Activated T-helper 1 cell treated with anti-CD3 and anti-CD28 coated beads, Interleukin-2, amount 50 U/mL, for 16 hours (primary cell): ENCODE data around the gene RABIF.

Experiments
- DNase-seq, 2 donors: peaks; one replicate each; pipeline ENCODE4 v3.0.0-alpha.2; 2020; ENCODE audit warnings: low read depth in 1 of 2, low spot score in 1 of 2

Gene RABIF

DNA sequence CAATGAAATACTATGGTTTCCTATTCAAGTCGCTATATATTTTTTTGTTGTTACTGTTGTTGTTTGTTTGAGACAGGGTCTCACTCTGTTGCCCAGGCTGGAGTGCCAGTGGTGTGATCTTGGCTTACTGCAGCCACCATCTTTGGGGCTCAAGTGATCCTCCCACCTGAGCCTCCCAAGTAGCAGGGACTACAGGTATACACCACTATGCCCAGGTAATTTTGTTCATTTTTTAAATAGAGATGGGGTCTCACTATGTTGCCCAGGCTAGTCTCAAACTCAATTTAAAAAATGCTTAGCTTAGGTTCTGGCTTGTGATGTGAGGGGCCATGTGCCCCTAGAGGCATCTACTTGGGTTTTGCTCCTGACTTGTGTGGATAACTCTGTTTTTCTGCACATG, 9.8 kb downstream of the RABIF start:
- no peak for DNase-seq

DNA sequence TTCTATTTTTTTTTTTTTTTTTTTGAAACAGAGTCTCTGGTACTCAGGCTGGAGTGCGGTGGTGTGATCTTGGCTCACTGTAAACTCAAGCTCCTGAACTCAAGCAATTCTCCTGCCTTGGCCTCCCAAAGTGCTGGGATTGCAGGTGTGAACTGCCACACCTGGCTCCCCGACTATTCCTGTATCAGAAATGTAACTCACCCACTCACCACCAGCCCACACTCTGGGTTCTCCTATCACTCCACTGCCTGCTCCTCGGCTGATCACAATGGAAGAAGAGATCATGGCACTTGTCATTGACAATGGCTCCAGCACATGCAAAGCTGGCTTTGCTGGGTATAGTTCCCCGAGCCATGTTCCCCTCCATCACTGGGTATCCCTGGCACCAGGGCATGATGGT, 15.9 kb downstream of the RABIF start:
- DNase-seq = no peak

DNA sequence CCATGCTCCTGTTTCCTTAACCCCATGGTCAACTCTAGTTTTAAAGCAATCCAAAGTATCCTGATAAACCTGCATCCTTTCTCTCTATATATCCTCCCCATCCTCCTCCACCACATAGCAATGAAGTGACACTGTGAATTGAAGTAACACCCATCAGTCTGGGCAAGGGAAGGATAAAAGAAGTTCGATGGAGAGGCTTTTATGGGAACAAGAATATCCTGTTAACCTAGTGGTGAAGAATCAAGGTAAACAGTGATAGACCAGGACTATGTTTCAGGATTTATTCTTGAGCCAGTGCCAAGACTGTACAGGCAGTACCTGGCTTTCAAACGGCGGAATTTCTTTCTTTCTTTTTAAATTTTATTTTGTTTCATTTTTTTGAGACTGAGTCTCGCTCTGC, 17.6 kb downstream of the RABIF start:
- DNase-seq = no peak

DNA sequence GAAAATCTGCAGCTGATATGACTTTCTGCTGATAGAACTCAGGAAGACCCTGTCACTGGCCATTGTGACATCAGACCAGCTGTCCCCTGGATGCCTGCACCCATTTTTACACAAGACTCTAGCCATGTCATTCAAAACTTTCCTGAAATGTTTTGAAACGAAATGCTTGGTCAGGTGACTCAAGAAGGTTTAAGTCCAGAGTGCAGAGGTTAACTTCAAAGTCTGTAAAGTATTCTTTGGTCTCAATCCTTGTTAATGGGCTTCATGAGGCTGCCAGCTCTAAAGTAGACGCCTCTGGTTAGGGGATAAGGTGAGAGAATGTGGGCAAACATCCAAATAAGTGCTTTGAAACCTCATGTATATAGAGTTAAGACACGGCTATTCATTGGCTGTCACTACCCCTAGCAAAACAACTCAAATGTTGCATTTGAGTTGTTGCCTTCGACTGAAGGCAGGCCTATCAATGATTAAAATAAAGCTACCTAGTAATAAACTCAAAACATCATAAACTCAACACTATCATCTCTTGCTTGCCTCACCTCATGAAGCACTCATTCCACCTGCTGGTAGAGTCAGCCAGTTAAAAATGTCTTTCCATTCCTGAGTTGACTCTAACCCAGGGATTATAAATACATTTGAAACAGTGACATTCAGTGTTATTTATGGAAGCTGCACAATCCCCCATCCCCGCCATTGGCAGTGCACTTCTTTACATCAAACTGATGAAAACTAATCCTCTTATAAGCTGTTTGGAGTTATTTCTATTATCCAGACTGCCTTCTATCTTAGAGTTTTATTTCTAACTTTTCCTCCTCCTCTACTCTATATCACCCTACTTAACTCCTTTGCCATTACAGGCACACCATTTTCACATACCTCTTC, 26.0 kb downstream of the RABIF start:
- no peak for DNase-seq

DNA sequence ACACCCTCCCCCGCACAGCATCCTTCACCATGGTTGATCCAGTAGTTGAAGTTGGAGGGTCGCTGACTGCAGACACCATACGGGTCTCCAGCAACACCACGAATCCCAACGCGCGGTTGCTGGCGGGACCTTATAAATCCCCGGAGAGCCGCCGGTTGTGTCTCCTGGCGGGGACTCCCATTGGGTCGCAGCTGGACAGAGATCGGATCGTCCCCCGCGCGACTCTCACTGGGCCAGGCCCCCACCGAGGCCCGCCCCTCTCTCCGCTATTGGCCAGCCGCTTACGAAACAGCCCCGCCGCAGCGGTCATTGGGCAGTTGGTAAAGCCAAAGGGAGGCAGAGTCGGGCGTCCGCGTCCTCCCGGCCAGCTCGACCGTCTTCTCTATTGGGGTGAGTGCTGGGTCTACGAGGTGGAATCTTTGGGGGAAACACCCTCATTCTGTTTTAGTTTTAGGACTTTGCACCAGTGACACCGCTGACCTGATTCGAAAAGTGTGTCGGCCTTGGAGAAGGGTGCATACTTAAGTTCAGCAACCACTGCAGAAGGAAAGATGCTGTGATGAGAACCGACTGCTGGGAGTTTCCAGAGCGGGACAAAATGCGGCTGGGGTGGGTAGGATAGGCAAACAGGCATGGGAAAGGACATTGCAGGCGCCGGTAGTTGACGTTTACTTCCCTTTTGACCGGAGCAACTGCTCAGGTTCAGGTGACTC, 27.4 kb downstream of the RABIF start:
- DNase-seq = peak in 1 of 2 donors; percentile 3

DNA sequence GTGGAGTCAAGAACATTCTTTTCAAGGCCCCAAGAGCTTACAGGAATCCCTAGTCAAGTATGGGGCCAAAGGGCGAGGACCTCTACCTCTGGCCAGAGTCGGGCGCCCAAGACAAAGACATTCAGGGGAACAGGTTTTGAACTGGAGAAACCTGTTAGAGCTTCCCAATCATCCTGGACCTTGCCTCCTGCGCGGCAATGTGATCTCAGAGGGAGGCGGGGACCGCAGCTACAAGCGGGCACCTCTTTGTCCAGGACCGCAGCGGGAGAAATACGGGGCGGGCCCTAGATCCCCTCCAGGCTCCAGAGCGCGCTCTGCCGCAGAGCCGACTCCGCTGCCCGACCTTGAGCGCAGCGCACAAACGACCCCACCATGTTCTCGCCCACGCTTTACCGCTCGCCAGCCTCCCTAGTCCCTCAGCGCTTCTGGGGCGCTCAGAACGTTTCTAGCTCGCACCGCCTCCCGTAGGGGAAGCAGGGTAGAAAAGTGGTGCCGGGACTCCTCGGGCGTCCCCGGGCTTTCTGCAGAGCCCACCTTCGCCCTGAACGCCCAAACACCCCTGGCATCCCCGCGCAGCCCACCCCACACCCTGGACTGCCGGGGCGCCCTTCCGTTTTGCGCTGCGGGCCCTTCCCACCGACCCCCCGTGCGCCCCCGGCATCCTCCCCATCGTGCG, 28.1 kb downstream of the RABIF start:
- no peak for DNase-seq

DNA sequence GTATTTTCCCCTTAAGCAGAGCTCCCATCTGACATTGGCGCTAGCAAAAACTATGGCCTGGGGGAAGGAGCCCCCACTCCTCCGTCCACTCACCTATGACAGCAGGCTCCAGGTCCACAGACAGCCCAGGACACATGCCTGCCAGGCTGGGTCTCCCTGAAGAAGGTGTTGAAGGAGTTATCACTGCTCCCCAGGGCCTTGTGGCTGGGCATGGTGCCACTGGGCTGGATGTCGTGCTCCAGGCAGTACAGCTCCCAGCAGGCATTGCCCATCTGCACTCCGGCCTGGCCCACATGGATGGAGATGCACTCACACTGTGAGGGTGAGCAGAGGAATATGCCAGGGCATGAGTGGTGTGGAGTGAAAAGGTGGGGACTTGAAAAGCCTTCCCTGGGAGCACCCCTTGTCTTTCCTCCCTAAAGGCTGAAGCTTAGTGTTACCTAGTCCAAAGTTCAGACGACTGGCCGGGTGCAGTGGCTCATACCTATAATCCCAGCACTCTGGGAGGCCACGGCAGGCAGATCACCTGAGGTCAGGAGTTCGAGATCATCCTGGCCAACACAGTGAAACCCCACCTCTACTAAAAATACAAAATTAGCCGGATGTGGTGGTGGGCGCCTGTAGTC, 30.0 kb downstream of the RABIF start:
- DNase-seq = no peak

DNA sequence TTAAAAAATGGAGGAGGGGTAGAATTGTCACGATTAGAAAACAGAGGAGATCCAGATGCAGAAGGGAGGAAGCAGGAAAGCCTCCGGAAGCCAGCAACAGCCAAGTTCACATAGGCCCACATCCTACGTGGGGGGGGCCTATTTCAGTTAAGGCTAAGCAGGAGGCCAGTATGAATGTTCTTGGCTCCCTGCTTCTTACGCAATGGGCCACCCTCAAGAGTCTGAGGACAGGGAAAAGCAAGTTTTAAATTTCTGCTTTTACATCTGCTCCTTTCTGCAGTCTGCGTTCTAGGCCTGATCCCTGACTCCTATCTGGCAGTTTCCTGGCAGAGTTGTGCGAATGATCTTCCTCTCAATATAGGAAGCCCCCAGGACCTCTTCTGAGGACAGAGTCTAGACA, 30.6 kb downstream of the RABIF start:
- no peak for DNase-seq

DNA sequence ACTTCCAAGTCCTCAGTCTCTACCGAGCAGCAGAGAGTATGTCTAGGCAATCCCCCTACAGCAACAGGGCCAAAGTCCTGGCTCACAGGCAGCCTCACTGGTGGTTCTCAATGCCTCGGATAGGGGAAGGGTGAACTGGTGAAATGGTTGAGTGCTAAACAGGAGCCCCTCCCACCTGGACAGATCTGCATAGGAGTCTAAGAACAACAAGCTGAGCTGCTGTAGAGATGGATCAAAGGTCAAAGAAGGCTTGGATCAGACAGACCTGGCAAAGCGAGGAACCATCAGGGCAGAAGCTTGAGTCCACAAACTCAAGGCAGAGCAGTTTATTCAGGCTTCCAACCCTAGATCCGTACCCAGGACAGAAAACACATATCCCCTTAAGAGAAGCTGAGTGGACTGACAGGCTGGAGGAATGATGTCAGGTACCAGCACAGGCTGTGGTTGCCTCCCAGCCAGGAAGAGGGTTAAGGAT, 31.8 kb downstream of the RABIF start:
- DNase-seq = no peak

DNA sequence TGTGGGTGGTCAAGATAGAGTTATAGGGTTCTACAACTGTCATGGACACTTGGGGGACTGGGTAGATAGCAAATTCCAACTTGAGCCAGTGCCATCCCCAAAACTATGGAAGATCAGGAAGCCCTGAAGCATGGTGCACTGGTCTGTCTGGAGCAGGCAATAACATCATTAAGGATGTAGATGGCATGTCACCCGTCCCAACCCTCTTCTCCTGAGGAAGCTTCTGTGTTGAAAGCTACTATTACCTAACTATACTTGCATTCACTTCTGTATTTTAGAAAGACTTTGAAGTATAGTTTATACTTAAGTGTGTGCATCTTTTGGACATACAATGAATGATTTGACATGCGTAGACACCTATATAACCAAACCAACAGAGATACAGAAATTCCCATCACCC, 32.9 kb downstream of the RABIF start:
- no peak for DNase-seq

DNA sequence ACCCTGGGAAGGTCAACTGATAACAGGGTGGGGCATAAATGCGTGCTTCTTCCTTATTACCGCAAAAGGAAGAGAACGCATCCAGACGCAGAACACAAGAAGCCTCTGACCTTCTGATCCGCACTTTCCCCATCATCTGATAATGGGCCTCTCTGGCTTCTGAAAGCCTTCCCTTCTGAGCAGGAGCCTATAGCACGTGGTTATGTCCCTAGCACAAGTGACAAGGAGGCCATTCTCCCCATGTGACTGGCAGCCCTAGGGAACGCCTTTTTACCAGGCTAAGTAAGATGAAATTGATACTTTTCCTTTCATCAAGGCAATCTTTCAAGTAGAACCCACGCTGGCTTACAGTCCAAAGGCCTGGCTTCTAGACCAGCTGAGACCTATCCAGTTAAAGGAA, 34.2 kb downstream of the RABIF start:
- DNase-seq = no peak

DNA sequence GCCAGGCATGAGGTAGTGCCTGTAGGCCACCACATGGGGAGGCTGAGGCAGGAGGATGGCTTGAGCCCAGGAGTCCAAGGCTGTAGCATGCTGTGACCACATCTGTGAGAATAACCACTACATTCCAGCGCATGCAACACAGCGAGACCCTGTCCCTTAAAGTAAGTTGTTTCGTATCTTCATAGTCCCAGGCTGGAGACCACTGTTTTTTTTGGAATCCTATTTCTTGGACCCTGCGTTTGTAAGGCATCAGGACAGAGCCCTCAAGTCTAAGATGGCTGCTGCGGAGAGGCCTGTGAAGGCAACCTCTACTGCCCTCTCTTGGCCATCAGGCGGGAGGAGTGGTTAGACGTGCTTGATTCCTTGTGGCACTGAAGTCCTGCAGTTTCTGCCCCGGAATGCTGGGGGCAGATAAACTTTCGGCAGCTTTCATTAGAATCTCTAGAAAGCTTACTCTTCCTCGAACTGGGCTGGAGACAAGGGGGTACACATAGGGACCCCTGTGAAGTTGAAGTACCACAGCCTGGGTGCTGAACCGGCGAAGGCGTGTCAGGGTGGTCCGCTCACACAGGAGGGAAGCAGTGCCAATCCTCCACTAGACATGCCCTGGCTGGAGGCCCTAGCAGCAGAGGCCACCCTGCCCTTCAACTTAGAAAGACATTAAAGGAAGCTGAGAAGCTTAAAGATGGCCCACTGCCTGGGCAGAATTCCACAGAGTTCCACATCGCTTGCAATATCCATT, 36.6 kb downstream of the RABIF start:
- DNase-seq = no peak

DNA sequence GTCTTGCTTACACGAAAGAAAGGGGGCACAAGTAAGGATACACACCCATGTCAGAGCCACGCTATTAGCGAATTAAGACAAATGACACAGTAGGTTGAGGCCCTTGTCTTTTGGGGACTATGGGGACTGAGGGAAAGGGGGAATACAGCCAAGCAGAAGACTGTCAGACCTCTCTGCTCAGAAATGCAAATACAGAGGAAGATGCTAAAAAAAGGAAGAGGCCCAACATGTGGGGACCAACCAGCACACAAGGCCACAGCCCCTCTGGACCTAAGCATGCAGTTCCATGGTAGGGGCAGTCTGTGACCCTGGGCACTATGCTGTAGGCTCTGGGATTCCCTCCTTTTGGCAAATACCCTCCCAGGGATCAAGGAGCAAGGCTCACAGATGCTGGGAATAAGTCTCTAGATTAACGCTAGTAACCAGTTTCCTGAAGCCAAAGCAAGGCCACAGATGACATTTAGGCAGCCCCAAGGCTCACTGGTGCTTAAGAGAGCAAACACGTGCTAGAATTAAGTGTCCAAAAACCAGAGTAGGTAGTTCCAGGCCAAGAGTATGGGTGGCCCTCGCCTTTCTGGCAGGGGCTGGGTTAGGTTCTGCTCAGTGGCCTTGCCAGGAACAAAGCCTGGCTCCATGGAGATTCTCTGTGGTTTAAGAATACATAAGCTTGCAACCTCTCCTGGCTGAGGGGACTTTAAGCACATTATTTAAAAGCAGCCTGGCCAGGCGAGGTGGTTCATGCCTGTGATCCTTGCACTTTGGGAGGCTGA, 38.2 kb downstream of the RABIF start:
- no peak for DNase-seq

DNA sequence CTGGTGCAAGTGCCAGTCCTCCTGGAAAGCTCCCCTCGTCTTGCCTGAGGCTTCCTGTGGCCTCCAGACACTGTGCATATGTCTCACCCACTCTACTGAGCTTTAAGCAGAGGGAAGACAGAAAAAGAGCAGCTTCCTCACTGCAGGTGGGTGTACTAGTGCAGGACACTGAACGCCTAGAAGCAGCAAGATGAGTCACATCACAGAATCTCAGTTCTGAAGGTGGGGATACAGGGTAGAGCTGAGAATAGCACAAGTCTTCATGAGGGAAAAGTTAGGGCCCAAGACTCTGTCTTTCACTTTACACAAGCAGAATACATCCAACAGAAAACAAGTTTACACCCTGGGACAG, 40.8 kb downstream of the RABIF start:
- no peak for DNase-seq

DNA sequence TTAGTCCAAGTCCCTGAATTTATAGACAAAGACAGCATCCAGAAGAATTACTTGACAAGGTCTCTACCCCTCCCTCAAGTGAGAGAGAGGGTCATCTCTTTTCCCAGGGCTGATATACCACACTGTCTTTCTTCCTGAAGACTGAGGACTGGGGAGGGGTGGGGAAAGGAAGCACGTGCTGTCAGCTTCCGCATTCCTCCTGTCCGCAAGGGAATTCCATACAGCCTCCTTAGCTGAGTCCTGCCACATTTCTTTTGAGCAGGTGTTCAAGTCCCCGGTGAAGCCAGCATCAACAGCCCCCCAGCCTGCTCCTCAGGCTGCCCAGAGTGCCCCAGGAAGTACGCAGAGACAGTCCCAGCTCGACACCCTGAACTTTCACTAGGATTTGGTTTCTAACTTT, 44.0 kb downstream of the RABIF start:
- DNase-seq = no peak

DNA sequence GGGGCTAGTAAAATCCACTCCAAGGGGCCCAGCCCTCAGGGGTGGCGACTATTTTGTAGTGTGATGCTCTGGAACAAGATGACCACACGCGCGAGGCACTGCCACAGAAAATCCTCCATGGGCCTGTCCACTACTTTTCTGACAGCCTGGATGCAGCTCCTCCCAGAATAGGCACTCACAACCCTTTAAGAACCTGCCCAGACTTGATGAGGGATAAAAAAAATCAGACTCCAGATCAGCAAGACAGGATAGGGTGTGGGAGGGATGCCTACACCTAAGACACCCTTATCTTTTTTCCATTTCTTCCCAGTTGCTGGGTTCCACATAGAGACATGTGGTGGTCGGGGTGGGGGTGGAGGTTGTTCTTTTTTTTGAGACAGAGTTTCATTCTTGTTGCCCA, 44.7 kb downstream of the RABIF start:
- DNase-seq = no peak

DNA sequence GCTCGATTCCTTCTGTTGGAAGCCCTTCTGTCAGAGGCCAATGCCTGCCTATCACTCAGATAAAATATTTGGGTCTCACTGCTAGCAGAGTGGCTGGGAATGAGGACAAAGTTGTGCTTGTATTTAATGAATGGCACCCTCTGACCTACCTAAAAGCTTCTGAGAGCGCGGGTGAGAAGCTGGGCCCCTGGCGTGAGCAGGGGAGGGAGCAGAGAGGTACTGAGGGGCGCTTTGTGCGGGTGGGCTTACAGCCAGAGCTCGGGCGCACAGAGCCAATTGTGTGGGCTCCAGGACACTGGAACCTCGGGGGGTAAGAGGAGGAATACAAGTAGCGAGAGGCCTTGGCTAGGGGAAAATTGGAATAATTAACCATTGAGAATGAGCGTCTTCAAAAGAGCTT, 45.9 kb downstream of the RABIF start:
- DNase-seq = no peak

DNA sequence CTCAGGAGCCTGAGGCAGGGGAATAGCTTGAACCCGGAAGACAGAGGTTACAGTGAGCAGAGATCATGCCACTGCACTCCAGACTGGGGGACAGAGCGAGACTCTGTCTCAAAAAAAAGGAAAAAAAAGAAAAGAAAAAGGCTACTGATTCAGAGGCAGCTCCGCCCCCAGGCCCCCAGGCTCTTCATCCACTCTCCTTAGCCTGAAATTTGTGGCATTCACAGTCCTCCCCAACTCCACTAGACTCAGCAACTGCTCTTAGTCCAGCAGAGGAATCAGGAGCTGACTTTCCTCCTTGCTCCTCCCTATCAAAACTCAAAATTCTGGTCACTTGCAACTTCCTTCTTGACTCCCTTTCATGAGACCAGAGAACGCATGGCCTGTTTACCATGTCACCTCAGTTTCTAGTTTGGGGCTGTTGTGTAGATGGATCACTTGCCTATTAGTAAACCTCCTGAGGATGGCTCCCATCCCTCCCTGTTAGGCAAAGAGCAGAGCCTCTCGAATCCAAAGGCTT, 51.1 kb downstream of the RABIF start:
- no peak for DNase-seq

DNA sequence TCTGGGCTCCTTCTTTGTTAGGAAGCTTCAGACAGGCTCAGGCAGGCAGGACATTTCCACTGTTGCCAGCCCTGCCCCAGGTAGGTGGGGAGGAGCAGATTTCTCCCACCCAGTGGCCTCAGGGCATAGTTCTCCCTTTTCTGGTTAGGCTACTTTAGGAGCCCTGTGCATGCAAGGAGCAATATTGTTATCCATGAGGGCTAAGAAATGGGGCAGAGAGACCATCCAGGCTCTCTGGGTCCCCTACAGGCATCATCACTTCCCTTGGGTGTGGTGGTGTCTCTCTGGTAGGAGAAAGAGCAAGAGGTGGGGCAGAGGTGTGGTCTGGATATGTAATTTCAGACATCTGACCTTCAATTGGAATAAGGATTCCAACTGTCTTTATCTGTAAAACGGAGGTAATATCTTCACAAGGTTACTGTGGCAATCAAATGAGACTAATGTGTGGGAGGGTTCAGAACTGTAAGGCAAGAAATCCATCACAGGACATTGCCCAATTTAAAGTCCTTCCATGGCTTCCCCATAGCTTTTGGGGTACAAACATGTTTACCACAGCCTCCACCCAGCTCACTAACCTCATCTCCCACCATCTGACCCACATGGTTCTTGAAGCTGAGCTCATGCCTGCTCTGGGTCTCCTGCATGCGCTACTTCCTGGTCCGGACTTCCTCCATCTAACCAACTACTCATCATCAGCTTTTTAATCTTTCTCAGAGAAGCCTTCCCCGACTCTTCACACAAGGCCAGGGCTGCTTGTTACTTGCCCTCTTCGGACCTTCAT, 52.1 kb downstream of the RABIF start:
- DNase-seq = no peak
